ENCODE results near the gene BOLA1.
"Not testable (repeated sequence)": the region's sequence is repeated elsewhere in the genome, so short reads cannot be mapped to it uniquely, and the experiment has no call there.

Gene BOLA1

DNA sequence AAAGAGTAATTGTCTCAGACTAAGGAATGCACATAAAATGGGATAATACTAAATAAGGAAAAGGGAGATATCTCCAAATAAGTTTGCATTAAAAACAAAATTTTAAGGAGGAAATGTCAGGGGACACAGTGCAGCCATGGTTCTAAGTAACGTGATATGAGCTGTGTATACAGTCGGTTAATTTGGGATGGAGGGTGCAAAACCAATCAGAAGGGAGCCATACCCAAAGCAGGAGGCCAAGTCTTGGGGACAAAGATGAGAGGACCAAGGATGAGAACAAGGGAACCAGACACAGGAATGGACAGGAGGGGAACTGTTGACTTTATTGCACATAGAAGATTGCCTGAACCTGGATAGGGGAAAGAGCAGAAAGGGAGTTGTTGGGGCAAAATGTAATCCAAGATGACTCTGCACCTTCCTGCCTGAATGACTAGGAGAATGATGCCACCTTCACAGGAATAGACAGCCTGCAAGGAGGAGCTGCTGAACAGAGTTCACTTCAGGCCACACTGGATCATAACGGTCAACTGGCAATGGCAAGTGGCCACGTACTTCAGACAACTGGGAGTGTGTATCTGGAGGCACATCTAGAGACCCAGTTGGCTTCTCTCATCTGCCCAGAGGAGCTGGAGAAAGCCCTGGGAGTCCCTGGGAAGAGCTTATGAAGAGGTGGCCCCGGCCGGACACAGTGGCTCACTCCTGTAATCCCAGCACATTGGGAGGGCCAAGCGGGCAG is 22.0 kb upstream of the BOLA1 start:
- in situ Hi-C loops (cut with MboI; ENCODE audit: low sequenced_read_pairs, unreplicated experiment): no loop called here
- TF ChIP-seq, protein P1, sequence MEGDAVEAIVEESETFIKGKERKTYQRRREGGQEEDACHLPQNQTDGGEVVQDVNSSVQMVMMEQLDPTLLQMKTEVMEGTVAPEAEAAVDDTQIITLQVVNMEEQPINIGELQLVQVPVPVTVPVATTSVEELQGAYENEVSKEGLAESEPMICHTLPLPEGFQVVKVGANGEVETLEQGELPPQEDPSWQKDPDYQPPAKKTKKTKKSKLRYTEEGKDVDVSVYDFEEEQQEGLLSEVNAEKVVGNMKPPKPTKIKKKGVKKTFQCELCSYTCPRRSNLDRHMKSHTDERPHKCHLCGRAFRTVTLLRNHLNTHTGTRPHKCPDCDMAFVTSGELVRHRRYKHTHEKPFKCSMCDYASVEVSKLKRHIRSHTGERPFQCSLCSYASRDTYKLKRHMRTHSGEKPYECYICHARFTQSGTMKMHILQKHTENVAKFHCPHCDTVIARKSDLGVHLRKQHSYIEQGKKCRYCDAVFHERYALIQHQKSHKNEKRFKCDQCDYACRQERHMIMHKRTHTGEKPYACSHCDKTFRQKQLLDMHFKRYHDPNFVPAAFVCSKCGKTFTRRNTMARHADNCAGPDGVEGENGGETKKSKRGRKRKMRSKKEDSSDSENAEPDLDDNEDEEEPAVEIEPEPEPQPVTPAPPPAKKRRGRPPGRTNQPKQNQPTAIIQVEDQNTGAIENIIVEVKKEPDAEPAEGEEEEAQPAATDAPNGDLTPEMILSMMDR (IDR thresholded peaks at IDR 0.05; ENCODE audit: borderline replicate concordance, control extremely low read depth, extremely low read depth, insufficient read depth, missing control alignments): no peak
- DNase-seq (ENCODE audit: low spot score): no peak

DNA sequence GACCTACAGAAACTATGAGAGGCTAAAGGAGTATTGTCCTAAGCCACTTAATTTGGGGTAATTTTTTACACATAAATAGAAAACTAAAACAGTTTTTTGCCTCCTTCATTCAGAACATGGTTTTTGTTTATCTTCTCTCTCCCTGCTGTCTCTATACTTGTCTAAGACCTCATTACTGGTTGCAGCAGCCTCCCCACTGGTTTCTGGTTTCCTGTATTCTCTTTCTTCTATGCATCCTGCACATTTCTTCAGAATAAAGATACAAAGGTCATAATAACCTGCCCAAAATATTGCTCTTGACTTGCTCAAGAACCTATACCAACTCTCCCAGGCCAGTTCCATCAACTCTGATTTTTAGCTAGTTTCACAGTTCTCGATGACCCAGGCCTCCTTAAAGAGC is 19.8 kb upstream of the BOLA1 start:
- DNase-seq (ENCODE audit: low spot score): no peak
- in situ Hi-C loops (cut with MboI; ENCODE audit: low sequenced_read_pairs, unreplicated experiment): no loop called here
- TF ChIP-seq, protein P1 (IDR thresholded peaks at IDR 0.05; ENCODE audit: borderline replicate concordance, control extremely low read depth, extremely low read depth, insufficient read depth, missing control alignments): no peak

DNA sequence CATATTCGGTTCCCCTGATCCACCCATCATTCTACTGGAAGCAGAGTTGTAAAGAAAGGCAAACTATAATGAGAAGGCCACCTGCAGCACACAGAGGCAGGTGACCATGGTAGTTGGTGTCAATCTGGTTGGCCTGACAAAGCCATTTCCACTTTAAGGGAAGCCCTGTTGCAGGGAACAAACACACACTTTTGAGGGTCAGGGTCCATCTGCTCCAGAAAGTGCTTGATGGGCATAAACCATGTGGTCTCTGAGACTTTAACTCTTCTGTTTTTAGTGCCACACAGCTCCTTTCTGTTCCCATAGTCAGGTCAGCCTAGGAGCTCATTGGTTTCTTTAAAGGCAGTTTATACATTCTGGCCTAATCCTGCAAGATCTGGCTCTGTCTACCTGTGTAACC is 17.5 kb upstream of the BOLA1 start:
- TF ChIP-seq, protein P1 (IDR thresholded peaks at IDR 0.05; ENCODE audit: borderline replicate concordance, control extremely low read depth, extremely low read depth, insufficient read depth, missing control alignments): no peak
- in situ Hi-C loops (cut with MboI; ENCODE audit: low sequenced_read_pairs, unreplicated experiment): no loop called here
- DNase-seq (ENCODE audit: low spot score): no peak

DNA sequence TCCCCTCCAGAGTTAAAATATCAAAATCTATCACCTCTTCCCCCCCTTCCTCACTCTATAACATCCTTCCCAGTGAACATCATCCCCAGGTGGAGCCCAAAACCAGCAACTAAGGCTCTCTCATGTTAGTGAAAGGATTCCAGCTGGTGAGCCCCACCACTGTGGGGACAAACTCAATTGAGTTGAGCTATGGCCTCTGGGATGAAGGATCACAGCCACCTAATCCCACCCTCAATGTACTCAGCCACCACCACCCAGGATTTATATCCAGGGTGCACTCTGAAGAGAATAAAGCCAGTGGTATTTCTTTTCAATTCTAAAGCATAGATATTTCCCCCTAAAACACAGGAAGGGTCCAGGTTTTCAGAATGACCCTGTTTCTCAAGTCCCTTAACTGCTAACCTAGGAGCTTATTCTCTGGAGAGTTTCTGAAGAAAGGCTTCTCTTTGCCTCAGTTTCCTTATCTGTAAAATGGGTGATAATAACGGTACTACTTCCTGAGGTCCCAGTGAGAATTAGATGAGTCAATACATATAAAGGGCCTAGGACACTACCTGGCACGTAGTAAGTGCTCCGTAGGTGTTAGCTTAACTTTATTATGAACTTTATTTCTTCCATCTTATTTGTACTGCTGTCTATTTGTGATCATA is 15.6 kb upstream of the BOLA1 start:
- DNase-seq (ENCODE audit: low spot score): no peak
- in situ Hi-C loops (cut with MboI; ENCODE audit: low sequenced_read_pairs, unreplicated experiment): no loop called here
- TF ChIP-seq, protein P1 (IDR thresholded peaks at IDR 0.05; ENCODE audit: borderline replicate concordance, control extremely low read depth, extremely low read depth, insufficient read depth, missing control alignments): no peak

DNA sequence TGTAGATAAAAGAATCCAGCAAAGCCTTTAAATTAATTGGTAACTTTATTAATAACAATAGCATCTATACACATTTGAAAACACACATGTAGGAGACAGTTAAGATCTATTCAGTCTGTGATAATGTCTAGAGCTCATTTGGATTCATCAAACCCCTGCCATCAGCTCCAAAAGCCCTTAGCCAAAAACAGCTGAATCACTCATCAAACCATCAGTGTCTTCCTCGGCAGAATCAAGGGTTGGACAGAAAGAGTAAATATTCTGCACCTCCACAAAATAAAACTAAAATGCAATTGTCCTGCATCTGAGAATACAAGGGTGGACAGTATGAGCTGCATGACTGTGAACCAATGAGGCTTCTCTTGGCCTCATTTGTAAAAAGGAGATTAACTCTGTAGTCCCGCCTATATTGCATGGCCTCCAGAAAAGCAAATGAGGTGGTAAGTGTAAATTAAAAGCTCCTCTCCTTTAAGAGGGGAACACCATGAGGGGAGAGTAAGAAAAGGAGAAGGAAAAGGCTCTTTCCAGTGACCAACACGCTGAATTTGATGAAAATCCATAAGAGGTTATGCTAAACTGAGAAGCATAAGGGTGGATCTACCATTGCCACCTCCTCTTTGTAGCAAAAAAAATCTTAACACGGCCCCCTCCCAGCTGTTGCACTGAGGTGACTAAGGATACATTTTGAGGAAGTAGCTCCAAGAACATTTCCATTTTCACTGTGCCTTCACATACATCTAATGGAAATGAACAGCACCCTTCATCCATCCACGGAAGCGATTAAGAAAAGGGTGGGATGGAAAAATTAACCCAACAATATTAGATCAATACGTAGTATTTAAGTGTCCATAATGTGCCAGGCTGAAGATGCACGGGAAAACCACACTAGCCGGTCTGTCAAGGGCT is 14.7 kb upstream of the BOLA1 start:
- no peak for DNase-seq (ENCODE audit: low spot score)
- TF ChIP-seq, protein P1 (IDR thresholded peaks at IDR 0.05; ENCODE audit: borderline replicate concordance, control extremely low read depth, extremely low read depth, insufficient read depth, missing control alignments): no peak
- in situ Hi-C loops (cut with MboI; ENCODE audit: low sequenced_read_pairs, unreplicated experiment): no loop called here

DNA sequence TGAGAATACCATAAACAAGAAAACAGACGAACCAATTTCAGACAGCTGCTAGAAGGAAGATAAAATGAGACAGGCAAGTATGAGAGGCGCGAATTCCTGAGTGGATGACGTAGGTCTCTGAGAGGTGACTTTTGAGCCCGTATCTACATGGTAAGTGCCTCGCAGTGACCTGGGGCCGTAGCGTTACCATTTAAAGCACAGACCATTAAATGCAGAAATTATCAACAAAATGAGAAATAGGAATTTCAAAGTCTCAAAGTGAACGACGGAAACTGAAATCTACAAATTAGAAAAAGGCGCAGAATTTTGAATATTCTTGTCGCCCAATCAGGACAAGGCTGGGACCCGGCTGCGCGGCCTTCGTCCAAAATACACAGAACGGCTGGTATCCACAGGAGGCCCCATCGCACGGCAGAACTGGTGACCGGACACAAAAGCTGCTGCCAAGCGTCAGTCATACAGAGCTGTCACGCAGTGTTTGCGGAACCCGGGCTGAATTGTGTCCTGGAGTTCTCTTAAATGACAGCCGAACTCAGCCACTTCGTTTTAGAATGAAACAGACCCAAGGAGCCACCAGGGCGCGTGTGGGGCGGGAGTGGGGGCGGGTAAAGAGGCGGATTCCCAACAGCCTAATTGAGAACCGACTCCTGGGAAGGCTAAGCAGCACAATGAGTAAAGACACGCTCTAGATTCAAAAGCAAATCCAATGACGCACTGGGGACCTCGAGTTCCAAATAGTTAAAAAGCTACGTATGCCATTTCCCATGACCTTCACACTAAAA is 13.8 kb upstream of the BOLA1 start:
- in situ Hi-C loops (cut with MboI; ENCODE audit: low sequenced_read_pairs, unreplicated experiment): no loop called here
- no peak for DNase-seq (ENCODE audit: low spot score)
- TF ChIP-seq, protein P1 (IDR thresholded peaks at IDR 0.05; ENCODE audit: borderline replicate concordance, control extremely low read depth, extremely low read depth, insufficient read depth, missing control alignments): no peak

DNA sequence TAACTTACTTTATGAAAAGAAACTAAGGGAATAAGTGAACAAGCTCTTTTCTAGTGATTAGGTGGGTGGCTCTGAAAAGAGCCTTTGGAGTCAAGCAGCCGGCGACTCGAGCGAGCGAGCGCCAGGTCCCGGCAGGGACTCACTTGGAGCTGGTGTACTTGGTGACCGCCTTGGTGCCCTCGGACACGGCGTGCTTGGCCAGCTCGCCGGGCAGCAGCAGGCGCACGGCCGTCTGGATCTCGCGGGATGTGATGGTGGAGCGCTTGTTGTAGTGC is 13.3 kb upstream of the BOLA1 start:
- in situ Hi-C loops (cut with MboI; ENCODE audit: low sequenced_read_pairs, unreplicated experiment); DNase-seq (ENCODE audit: low spot score): not testable (repeated sequence)
